ENCODE results near the gene TTF1. TPM values are rescaled to one million over a fixed set of nuclear protein-coding genes. Genes with fewer than 3 reads are reported as not detected.

Gene TTF1
- total RNA-seq, 4 donors from 2014 or later: 5.6 to 16.5 (median 10.3) TPM

DNA sequence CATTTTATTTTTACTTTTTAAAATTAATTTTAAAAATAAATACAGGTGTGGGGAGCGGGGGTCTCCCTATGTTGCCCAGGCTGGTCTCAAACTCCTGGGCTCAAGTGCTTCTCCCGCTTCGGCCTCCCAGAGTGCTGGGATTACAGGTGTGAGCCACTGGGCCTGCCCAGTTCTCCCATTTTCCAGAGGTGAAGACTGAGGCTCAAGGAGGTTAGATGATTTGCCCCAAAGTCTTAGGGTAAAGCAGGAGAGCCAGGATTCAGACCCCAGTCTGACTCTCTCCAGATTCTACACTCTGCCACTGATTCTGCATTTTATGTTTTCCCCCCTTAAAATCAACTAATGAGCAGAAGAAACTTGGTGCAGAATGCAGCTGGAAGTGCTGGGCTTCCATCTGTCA is 40.2 kb upstream of the TTF1 start:
- DNase-seq: no peak
- intact Hi-C loops (cut with DNase I; ENCODE audit: low total_unique reads): no loop called here
- H3K27me3 ChIP-seq: no peaks in the 10 kb centered on the region

DNA sequence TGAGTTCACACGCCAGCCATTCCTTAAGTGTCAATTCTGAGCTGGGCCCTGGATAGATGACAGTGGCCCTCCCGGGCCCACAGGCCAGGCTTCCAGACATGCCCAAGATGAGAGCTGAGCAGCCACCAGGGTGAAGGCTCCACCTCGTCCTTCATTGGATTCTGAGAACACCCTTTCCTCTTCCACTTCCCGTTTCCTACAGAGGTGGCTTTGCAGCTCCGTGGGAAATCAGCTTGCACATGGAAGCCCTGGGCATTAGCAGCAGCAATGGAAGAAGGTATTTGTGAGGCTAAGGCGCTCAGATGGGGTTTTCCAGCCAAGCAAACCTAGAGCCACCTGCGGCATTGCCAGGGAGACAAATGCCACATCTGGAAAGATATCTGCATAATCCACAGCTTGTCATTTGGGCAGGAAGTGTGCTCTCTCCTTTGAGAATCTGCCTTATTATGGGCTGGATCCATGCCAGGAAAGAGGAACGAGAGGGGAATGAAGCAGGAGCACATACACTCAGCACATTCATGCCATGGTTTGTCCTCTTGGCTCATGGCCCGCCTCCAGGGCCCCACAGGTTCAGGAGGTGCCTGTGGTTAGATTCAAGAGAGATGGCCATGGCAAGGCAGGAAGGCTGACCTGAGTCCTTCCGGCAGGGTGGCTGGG is 37.4 kb upstream of the TTF1 start:
- H3K36me3 ChIP-seq: no peaks in the 10 kb centered on the region
- intact Hi-C loops (cut with DNase I; ENCODE audit: low total_unique reads): no loop called here
- H3K4me3 ChIP-seq: no peak overlapping the region
- no peaks in the 10 kb centered on the region for H3K27me3 ChIP-seq
- TF ChIP-seq, protein P1, sequence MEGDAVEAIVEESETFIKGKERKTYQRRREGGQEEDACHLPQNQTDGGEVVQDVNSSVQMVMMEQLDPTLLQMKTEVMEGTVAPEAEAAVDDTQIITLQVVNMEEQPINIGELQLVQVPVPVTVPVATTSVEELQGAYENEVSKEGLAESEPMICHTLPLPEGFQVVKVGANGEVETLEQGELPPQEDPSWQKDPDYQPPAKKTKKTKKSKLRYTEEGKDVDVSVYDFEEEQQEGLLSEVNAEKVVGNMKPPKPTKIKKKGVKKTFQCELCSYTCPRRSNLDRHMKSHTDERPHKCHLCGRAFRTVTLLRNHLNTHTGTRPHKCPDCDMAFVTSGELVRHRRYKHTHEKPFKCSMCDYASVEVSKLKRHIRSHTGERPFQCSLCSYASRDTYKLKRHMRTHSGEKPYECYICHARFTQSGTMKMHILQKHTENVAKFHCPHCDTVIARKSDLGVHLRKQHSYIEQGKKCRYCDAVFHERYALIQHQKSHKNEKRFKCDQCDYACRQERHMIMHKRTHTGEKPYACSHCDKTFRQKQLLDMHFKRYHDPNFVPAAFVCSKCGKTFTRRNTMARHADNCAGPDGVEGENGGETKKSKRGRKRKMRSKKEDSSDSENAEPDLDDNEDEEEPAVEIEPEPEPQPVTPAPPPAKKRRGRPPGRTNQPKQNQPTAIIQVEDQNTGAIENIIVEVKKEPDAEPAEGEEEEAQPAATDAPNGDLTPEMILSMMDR (IDR thresholded peaks at IDR 0.05): no peak
- H3K27ac ChIP-seq: no peak overlapping the region
- DNase-seq: no peak
- H3K9me3 ChIP-seq: no peaks in the 10 kb centered on the region
- H3K4me1 ChIP-seq: no peaks in the 10 kb centered on the region

More for the DNA sequence above, 40.2 kb upstream of the TTF1 start:
- H3K4me1 ChIP-seq: no peaks in the 10 kb centered on the region
- no peak overlapping the region for H3K27ac ChIP-seq
- TF ChIP-seq, protein P1 (IDR thresholded peaks at IDR 0.05): no peak
- TF ChIP-seq POLR2A (IDR thresholded peaks at IDR 0.05): no peak
- no peaks in the 10 kb centered on the region for H3K36me3 ChIP-seq
- H3K4me3 ChIP-seq: no peak overlapping the region
- no peaks in the 10 kb centered on the region for H3K9me3 ChIP-seq

DNA sequence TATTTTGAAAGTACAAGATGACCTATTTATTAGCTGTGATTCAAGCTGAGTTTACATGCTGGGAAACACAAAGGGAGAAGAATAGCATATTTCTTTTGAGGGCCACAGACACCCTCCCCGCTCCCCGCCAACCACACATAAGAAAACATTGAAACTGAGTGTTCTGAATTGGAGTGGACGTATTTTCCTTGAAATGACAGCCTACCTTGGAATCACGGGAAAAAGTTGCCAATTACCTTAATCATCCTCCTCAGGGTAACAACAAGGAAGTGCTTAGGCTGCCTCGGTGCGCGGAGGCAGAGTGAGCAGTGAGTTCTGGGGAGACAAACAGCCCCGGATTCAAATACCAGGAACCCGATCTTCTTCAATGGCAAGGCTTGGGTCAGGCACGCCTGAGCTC is 34.8 kb upstream of the TTF1 start:
- intact Hi-C loops (cut with DNase I; ENCODE audit: low total_unique reads): no loop called here
- no peaks in the 10 kb centered on the region for H3K4me1 ChIP-seq
- no peak overlapping the region for H3K4me3 ChIP-seq
- DNase-seq: no peak
- no peak overlapping the region for H3K27ac ChIP-seq
- no peaks in the 10 kb centered on the region for H3K9me3 ChIP-seq
- H3K36me3 ChIP-seq: no peaks in the 10 kb centered on the region
- TF ChIP-seq, protein P1 (IDR thresholded peaks at IDR 0.05): no peak
- no peak for TF ChIP-seq POLR2A (IDR thresholded peaks at IDR 0.05)
- H3K27me3 ChIP-seq: no peaks in the 10 kb centered on the region

DNA sequence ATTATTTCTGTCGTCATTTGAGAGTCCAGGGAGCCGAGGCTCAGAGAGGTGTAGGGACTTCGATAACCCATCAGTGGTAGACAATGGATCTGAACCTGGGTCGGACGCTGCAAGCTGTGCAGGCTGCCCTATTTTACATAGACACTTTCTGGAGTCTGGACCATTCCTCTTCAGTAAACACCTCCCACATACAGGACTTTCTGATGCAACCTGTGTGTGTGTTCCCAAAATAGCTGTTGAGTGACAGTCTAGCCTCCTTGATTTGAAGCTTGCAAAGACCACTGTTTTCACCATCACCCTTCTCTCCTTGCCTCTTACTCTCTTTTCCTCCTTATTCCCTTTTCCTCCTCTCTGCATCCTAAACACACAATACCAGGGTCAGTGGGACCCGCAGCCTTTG is 34.1 kb upstream of the TTF1 start:
- Histone ChIP-seq H3K36me3 (no peaks in the 10 kb centered on the region), H3K27me3 (no peaks in the 10 kb centered on the region), H3K9me3 (no peaks in the 10 kb centered on the region), H3K4me3 (no peak overlapping the region), H3K4me1 (no peaks in the 10 kb centered on the region), H3K27ac (no peak overlapping the region)
- no peak for DNase-seq
- intact Hi-C loops (cut with DNase I; ENCODE audit: low total_unique reads): no loop called here
- TF ChIP-seq POLR2A (IDR thresholded peaks at IDR 0.05): no peak
- TF ChIP-seq, protein P1 (IDR thresholded peaks at IDR 0.05): no peak

DNA sequence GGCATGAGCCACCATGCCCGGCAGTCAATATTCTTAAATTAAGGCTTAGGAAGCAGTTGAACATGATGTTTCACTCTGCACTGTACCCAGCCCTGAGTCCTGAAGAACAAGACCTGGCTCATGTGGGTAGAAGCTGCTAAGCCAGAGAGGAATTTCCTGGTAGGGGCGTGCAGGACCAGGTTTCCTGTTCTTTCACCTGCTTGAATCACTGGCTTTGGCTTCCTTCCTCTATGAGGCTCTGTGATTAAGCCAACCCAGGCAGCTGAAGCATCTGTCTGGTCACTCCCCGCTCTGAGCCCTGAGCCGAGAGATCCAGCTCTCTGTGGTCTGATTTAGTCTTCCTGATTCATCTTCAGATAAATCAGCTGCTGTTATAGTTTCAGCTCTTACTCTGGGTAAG is 32.5 kb upstream of the TTF1 start:
- Histone ChIP-seq H3K9me3 (no peaks in the 10 kb centered on the region), H3K4me1 (no peaks in the 10 kb centered on the region), H3K27me3 (peaks cover 0 to 7% of the 10 kb centered on the region in 2 donors), H3K27ac (no peak overlapping the region), H3K4me3 (no peak overlapping the region), H3K36me3 (no peaks in the 10 kb centered on the region)
- TF ChIP-seq, protein P1 (IDR thresholded peaks at IDR 0.05): no peak
- TF ChIP-seq POLR2A (IDR thresholded peaks at IDR 0.05): no peak
- DNase-seq: no peak
- intact Hi-C loops (cut with DNase I; ENCODE audit: low total_unique reads): no loop called here

Measured in uterus (tissue), 4 donors.